Activated gamma-delta T cell treated with anti-CD3 and anti-CD28 coated beads, Interleukin-2, amount 50 U/mL, for 16 hours (primary cell): ENCODE results near the gene CELSR3.

ENCODE experiments used
- DNase-seq: peaks from one replicate; pipeline ENCODE4 v3.0.0-alpha.2; 2020; ENCODE audit warnings: low read depth

Gene CELSR3

DNA sequence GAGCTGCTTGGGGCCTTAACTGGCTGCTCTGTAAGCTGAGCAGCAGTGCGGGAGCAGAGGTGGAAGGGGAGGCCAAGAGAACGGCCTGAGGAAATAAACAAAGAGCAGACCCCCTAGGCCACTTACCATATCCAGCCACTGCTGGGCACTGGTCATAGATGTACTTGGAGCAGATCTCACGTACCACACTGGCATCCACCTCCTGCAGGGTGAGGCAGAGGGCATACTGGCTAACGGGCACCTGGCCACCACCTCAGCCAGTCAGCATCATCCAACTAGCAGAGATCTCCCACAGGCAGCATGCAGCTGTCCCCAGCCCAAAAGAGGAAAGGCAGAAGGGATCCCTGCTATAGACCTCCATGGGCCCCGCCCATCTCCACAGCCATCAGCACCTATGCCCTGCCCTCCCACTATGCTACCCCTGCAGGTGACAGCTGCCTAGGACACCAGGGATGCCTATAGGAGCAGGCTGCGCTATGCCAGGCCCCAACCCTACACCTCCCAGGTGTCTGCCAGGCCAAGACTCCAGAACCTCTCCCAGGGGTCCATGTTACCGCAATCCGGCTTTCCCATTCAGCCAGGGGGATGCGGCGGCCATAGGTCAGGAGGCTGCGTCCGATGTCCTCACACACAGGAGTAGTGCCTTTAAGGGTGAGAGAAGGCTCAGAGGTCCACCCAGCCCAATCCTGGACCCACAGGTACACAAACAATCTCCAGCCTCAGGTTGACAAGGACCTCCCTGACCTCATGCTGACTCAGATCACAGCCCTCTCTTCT is 63.0 kb downstream of the CELSR3 start:
- DNase-seq, result no peak

DNA sequence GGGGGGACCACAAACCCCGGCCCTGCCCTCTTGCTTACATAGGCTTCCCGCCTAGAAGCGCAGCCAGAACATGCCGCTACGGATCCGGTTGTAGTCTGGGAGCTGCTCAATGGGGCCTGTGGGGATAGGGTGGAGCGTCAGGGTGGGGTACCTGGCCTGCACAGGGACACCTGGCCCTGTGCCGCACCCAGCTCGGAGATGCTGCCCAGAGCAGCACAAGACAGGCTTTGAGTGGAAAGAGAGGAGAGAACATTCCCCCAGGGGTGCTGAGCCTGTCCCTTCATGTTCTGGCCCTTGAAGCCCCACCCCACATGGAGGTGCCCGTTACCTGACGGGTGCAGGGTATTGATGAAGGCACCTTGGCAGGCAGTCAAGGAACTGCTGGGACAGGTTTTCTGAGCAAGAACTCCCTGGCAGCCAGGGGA is 63.6 kb downstream of the CELSR3 start:
- DNase-seq, result no peak

DNA sequence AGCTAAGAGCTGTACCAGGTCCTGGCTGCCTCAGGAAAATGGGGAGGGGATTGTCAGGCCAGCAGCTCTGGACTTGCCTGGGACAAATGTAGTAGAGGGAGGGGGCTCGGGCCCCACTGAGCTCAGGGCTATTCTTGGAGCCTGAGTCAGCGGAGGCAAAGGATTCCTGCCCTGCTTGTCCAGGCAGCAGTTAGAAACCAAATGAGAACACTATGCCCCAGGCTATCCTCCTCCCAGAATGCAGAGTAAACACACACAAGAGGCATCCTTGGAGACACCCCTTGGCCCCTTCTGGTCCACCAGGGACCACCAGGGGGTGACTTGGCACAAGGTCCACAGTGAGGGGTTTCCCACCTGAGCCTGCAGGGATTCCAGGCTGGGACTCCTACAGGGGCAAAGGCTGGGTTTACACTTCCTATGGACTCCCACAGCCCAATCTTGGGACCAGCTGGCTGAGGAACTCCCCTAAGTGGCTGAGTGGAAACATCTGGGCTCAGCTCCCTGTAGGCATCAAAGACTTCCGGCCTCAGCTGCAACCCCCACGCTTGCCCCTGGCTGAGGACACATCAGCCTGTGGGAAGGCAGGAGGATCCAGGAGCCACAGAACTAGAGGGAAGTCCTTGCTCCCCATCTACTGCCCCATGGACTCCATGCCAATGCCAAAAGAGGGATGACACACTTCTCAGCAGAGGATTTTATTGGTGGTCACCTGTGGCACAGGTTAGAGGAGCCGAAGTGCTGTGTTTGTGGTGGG is 64.2 kb downstream of the CELSR3 start:
- no peak for DNase-seq

- DNase-seq, result no peak
Observed at GRCh38 chr3:48597408-48597800, 65.3 kb downstream of the CELSR3 start.

DNA sequence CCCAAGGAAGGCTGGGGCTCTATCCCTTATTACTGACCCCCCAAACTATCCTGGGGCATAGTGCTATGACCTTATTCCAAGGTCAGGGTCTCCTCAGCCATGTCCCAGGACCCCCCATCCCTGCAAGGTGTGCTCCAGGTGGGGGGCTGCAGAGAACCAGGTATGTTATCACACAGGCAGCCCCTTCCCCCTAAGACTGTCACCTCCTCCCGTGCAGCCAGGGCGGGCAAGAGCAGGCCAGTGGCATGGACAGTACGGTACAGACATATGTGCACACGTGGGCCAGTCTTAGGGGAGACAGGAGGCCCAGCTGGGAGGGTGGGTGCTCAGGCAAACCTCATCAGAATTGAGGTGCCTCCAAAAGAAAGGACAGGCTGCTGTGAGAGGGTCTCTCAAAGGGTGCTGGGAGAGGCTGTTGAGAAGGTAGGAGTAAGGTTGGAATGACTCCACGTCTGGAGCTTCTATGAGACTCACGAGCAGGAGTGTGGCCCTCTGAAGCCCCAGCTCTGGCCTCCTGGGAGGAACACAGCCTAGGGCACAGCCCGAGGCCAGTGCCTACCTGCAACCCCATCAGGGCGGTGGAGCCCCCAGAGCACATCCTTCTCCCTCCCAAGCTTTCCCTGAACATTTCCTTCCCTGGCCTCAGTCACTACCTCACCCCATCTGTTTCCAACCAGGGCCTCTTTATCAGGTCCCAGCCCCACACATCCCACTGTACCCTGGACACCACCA is 65.8 kb downstream of the CELSR3 start:
- no peak for DNase-seq

- no peak for DNase-seq
Observed at GRCh38 chr3:48596157-48596556, 66.5 kb downstream of the CELSR3 start.

GRCh38 chr3:48595526-48596121 is 67.1 kb downstream of the CELSR3 start:
- DNase-seq, result no peak

GRCh38 chr3:48595075-48595525 is 67.6 kb downstream of the CELSR3 start, which contains the start of gene COL7A1:
Gene COL7A1 (minus strand): TSS chr3:48595329. CDS start chr3:48595159, 170 bp downstream.
- DNase-seq, result no peak

DNA sequence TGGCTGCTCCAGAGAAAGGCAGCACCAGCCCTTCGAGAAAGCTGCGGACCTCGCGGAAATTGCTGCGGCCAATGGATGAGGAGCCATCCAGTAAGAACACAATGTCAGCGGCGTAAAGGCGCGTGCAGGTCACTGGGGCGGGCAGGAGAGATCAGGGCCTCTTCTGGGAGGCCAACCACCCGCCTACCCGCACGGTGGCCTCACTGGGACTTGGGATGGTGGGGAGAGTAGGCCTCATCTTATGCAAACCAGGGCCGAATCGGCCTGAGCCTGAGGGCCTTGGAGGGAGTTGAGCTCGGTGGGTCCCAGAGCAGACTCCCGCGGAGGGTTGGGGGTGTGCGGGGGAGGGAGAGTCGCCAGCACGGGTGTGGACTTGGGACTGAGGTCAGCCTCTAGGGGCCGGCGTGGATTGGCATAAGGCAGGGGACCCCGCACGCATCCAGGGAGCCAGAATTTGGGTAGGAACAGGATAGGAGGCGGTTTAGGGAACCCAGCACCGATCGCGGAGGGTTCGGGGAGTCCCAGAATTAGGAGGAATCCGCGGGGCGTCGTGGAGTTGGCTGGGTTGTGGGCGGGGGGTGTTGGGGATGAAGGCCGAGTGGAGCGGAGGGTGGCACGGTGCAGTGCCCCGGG is 68.2 kb downstream of the CELSR3 start:
- no peak for DNase-seq

- DNase-seq, result no peak
Observed at GRCh38 chr3:48593337-48593736, 69.3 kb downstream of the CELSR3 start.

DNA sequence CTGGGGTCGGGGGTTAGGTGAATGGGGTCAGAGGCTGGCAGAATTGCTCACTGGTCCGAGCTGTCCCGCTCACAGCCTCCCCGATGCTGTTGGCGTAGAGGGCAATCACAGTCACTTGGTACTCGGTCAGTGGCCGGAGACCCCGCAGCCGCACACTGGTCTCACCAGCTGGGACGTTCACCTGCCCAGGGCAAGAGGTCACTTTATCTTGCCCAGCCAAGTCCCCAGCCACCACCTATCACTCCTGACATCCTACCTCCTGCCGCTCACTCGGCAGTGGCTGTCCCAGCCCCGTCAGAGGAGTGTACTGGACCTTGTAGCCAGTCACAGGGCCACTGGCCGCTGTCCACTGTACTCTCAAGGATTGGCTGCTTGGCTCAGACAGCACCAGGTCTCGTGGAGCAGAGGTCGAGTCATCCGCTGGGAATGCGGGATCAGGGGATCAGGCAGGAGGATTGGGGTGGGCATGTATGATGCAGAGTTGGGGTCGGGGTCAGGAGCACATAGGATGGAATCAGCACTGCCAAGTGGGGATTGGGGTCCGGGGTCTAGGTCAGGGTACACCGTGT is 70.1 kb downstream of the CELSR3 start:
- DNase-seq, result no peak

DNA sequence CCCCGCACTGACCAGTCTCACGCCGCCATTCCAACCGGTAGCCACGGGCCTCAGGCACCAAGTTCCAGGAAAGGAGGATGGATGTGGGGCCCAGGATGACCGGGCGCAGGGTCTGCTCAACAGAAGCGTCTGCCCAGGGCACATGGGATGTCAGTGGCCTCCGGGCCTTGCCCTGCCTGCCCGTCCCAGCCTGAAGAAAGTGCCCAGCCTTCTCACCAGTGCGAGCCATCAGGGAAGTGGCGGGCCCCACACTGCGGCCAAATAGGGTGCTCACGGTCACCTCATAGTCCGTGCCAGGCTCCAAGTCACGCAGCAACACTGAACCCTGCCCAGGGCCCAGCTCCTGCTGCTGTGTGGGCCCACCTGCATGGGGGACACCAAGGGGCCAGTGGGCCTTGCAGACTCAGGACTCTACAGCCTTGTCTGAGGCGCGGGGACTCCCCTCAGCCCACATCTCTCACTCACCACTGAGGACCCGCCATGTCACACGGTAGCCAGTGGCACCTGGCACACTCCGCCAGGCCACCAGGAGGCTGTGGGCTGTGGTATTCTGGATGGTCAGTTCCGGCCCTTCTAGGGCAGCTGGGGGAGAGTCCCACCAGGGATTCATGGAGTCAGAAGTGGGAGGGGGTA is 70.7 kb downstream of the CELSR3 start:
- DNase-seq, result no peak

GRCh38 chr3:48591436-48591835 is 71.2 kb downstream of the CELSR3 start:
- DNase-seq, result no peak

DNA sequence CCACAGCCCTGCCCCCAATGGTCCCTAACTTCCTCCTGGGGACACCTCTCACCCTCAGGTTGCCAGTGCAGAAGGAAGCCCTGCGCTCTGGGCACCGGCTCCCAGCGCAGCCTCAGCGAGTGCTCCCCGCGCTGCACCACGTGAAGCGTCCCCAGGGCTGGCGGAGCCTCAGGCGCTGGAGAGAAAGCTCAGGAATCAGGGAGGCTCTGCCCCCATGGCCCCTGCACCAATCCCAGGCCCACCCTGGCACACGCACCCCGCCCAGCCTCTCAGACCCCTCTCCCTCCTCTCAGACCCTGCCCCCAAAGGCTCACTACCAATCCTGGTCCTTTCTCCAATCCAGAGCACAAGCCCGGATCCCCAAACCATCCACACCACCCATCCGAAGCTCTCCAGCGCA is 74.5 kb downstream of the CELSR3 start:
- no peak for DNase-seq

DNA sequence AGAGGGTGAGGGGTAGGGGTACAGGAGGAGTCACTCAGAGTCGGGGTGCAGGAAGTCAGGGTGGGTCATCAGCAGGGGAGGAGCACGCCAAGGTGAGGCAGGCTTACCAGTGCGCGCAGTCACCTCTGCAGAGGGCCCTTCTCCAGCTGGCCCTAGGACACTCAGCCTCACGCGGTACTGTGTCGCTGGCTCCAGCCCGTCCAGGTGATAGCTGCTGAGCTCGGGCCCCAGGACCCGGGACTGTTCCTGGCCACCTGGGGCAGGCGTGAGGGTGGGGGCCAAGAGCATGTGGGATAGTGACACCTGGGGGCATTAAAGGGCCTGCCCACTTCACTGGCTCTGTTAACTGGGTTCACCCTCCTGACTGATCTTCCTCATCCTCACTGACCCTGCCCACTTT is 75.0 kb downstream of the CELSR3 start:
- no peak for DNase-seq
